ENCODE data around the gene FBXO11. TPM values are rescaled to one million over a fixed set of nuclear protein-coding genes. Genes with fewer than 3 reads are reported as not detected.

FBXO11 gene
- total and polyA plus RNA-seq, 4 donors = 9.2 to 46.8 (median 19.7) TPM

DNA sequence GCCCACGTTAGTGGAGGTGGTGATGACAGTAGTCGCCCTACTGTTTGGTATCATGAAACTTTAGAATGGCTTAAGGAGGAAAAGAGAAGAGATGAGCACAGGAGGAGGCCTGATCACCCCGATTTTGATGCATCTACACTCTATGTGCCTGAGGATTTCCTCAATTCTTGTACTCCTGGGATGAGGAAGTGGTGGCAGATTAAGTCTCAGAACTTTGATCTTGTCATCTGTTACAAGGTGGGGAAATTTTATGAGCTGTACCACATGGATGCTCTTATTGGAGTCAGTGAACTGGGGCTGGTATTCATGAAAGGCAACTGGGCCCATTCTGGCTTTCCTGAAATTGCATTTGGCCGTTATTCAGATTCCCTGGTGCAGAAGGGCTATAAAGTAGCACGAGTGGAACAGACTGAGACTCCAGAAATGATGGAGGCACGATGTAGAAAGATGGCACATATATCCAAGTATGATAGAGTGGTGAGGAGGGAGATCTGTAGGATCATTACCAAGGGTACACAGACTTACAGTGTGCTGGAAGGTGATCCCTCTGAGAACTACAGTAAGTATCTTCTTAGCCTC, 107.2 kb downstream of the FBXO11 start:
- 95% methylated on average over 6 of the region's 6 CpGs for WGBS
- no peak overlapping the region for H3K9ac ChIP-seq (ENCODE audit: low read depth in 1 of 2, low read length in 2 of 2)
- no peaks in the 10 kb centered on the region for H3K4me1 ChIP-seq (ENCODE audit: control insufficient read depth in 4 of 4, insufficient read depth in 4 of 4, low read length in 3 of 4)
- H3K27ac ChIP-seq (ENCODE audit: low read depth in 1 of 2, low read length in 2 of 2) = no peak overlapping the region
- DNase-seq (ENCODE audit: low spot score) = no peak
- H3K36me3 ChIP-seq (ENCODE audit: control insufficient read depth in 4 of 4, insufficient read depth in 3 of 4, low read depth in 1 of 4, low read length in 3 of 4) = peaks cover 19 to 54% (median 47%) of the 10 kb centered on the region in 4 donors
- H3K27me3 ChIP-seq (ENCODE audit: control insufficient read depth in 4 of 4, insufficient read depth in 4 of 4, low read length in 3 of 4) = no peaks in the 10 kb centered on the region
- TF ChIP-seq YY1 (IDR thresholded peaks at IDR 0.05) = no peak
- no peak for TF ChIP-seq SP1 (IDR thresholded peaks at IDR 0.05)
- TF ChIP-seq, protein P1, sequence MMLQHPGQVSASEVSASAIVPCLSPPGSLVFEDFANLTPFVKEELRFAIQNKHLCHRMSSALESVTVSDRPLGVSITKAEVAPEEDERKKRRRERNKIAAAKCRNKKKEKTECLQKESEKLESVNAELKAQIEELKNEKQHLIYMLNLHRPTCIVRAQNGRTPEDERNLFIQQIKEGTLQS (IDR thresholded peaks at IDR 0.05) = no peak
- TF ChIP-seq, protein P2, sequence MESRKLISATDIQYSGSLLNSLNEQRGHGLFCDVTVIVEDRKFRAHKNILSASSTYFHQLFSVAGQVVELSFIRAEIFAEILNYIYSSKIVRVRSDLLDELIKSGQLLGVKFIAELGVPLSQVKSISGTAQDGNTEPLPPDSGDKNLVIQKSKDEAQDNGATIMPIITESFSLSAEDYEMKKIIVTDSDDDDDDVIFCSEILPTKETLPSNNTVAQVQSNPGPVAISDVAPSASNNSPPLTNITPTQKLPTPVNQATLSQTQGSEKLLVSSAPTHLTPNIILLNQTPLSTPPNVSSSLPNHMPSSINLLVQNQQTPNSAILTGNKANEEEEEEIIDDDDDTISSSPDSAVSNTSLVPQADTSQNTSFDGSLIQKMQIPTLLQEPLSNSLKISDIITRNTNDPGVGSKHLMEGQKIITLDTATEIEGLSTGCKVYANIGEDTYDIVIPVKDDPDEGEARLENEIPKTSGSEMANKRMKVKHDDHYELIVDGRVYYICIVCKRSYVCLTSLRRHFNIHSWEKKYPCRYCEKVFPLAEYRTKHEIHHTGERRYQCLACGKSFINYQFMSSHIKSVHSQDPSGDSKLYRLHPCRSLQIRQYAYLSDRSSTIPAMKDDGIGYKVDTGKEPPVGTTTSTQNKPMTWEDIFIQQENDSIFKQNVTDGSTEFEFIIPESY (IDR thresholded peaks at IDR 0.05) = no peak
- no peak for TF ChIP-seq NR2F2 (IDR thresholded peaks at IDR 0.05)
- no peak for TF ChIP-seq TAF1 (conservative IDR thresholded peaks at IDR 0.05)
- TF ChIP-seq JUND (IDR thresholded peaks at IDR 0.05) = no peak
- TF ChIP-seq FOXA1 (IDR thresholded peaks at IDR 0.05) = no peak
- TF ChIP-seq, protein P3, sequence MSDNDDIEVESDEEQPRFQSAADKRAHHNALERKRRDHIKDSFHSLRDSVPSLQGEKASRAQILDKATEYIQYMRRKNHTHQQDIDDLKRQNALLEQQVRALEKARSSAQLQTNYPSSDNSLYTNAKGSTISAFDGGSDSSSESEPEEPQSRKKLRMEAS (IDR thresholded peaks at IDR 0.05) = no peak
- TF ChIP-seq EGR1 (IDR thresholded peaks at IDR 0.05; ENCODE audit: low read depth in 2 of 2) = no peak
- TF ChIP-seq RXRA (IDR thresholded peaks at IDR 0.05) = no peak
- TF ChIP-seq RAD21 (IDR thresholded peaks at IDR 0.05) = no peak
- no peak for TF ChIP-seq GABPA (IDR thresholded peaks at IDR 0.05 in 1 of 2, conservative IDR thresholded peaks at IDR 0.05 in 1 of 2)
- no peak for TF ChIP-seq HNF4A (conservative IDR thresholded peaks at IDR 0.05)
- TF ChIP-seq, protein P4, sequence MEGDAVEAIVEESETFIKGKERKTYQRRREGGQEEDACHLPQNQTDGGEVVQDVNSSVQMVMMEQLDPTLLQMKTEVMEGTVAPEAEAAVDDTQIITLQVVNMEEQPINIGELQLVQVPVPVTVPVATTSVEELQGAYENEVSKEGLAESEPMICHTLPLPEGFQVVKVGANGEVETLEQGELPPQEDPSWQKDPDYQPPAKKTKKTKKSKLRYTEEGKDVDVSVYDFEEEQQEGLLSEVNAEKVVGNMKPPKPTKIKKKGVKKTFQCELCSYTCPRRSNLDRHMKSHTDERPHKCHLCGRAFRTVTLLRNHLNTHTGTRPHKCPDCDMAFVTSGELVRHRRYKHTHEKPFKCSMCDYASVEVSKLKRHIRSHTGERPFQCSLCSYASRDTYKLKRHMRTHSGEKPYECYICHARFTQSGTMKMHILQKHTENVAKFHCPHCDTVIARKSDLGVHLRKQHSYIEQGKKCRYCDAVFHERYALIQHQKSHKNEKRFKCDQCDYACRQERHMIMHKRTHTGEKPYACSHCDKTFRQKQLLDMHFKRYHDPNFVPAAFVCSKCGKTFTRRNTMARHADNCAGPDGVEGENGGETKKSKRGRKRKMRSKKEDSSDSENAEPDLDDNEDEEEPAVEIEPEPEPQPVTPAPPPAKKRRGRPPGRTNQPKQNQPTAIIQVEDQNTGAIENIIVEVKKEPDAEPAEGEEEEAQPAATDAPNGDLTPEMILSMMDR (IDR thresholded peaks at IDR 0.05; ENCODE audit: low read depth, low read length, missing input control) = no peak
- no peak overlapping the region for H3K4me3 ChIP-seq (ENCODE audit: low read depth in 1 of 3, low read length in 3 of 3)
- H3K9me3 ChIP-seq (ENCODE audit: control insufficient read depth in 4 of 4, low read length in 3 of 4) = peaks cover 0 to 4% (median 2%) of the 10 kb centered on the region in 4 donors

DNA sequence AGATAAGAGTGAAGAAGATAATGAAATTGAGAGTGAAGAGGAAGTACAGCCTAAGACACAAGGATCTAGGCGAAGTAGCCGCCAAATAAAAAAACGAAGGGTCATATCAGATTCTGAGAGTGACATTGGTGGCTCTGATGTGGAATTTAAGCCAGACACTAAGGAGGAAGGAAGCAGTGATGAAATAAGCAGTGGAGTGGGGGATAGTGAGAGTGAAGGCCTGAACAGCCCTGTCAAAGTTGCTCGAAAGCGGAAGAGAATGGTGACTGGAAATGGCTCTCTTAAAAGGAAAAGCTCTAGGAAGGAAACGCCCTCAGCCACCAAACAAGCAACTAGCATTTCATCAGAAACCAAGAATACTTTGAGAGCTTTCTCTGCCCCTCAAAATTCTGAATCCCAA, 107.7 kb downstream of the FBXO11 start:
- Histone ChIP-seq H3K36me3 (ENCODE audit: control insufficient read depth in 4 of 4, insufficient read depth in 3 of 4, low read depth in 1 of 4, low read length in 3 of 4) (peaks cover 19 to 50% (median 42%) of the 10 kb centered on the region in 4 donors), H3K27ac (ENCODE audit: low read depth in 1 of 2, low read length in 2 of 2) (no peak overlapping the region), H3K27me3 (ENCODE audit: control insufficient read depth in 4 of 4, insufficient read depth in 4 of 4, low read length in 3 of 4) (no peaks in the 10 kb centered on the region), H3K9me3 (ENCODE audit: control insufficient read depth in 4 of 4, low read length in 3 of 4) (peaks cover 0 to 4% (median 2%) of the 10 kb centered on the region in 4 donors), H3K4me1 (ENCODE audit: control insufficient read depth in 4 of 4, insufficient read depth in 4 of 4, low read length in 3 of 4) (no peaks in the 10 kb centered on the region), H3K4me3 (ENCODE audit: low read depth in 1 of 3, low read length in 3 of 3) (no peak overlapping the region), H3K9ac (ENCODE audit: low read depth in 1 of 2, low read length in 2 of 2) (no peak overlapping the region)
- WGBS = 88% methylated on average over 6 of the region's 6 CpGs
- DNase-seq (ENCODE audit: low spot score) = no peak
- TF ChIP-seq HNF4G (IDR thresholded peaks at IDR 0.05) (no peak), TAF1 (conservative IDR thresholded peaks at IDR 0.05) (no peak), RXRA (IDR thresholded peaks at IDR 0.05) (no peak), FOXA2 (IDR thresholded peaks at IDR 0.05) (no peak), JUND (IDR thresholded peaks at IDR 0.05) (no peak), RAD21 (IDR thresholded peaks at IDR 0.05) (no peak), GABPA (IDR thresholded peaks at IDR 0.05 in 1 of 2, conservative IDR thresholded peaks at IDR 0.05 in 1 of 2) (no peak), NR2F2 (IDR thresholded peaks at IDR 0.05) (no peak)
- TF ChIP-seq, protein P2 (IDR thresholded peaks at IDR 0.05) = no peak
- TF ChIP-seq, protein P1 (IDR thresholded peaks at IDR 0.05) = no peak
- TF ChIP-seq, protein P3 (IDR thresholded peaks at IDR 0.05) = no peak
- TF ChIP-seq, protein P4 (IDR thresholded peaks at IDR 0.05; ENCODE audit: low read depth, low read length, missing input control) = no peak
- TF ChIP-seq, protein P5, sequence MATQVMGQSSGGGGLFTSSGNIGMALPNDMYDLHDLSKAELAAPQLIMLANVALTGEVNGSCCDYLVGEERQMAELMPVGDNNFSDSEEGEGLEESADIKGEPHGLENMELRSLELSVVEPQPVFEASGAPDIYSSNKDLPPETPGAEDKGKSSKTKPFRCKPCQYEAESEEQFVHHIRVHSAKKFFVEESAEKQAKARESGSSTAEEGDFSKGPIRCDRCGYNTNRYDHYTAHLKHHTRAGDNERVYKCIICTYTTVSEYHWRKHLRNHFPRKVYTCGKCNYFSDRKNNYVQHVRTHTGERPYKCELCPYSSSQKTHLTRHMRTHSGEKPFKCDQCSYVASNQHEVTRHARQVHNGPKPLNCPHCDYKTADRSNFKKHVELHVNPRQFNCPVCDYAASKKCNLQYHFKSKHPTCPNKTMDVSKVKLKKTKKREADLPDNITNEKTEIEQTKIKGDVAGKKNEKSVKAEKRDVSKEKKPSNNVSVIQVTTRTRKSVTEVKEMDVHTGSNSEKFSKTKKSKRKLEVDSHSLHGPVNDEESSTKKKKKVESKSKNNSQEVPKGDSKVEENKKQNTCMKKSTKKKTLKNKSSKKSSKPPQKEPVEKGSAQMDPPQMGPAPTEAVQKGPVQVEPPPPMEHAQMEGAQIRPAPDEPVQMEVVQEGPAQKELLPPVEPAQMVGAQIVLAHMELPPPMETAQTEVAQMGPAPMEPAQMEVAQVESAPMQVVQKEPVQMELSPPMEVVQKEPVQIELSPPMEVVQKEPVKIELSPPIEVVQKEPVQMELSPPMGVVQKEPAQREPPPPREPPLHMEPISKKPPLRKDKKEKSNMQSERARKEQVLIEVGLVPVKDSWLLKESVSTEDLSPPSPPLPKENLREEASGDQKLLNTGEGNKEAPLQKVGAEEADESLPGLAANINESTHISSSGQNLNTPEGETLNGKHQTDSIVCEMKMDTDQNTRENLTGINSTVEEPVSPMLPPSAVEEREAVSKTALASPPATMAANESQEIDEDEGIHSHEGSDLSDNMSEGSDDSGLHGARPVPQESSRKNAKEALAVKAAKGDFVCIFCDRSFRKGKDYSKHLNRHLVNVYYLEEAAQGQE (IDR thresholded peaks at IDR 0.05) = no peak

Data from liver (tissue), 9 donors.